PC-3 (cell line): ENCODE data around the gene KLB. TPM values are rescaled to one million over a fixed set of nuclear protein-coding genes. Genes with fewer than 3 reads are reported as not detected.

ENCODE experiments used
- ATAC-seq: fragments of 200-7000 bp; cut with Tn5 transposase; 2 replicates; pipeline ENCODE4 v1.9.1; 2020; ENCODE audit warnings: mild to moderate bottlenecking, moderate library complexity
- BruUV-seq: library from RNA; stranded (reverse); fragments of 400-500 nt; replicated peaks from 2 replicates; lab custom pipeline; 2021; lab: Mats Ljungman, UMichigan
- CTCF ChIA-PET: fragments of 300-600 bp; sonication (Branson Sonifier 250); formaldehyde crosslinking; loops from one replicate; lab custom pipeline; 2022; ENCODE audit warnings: antibody characterized with exemption; lab: Charles Lee
- POLR2A ChIA-PET: fragments of 300-600 bp; sonication (Branson Sonifier 250); formaldehyde crosslinking; loops from one replicate; lab custom pipeline; 2022; ENCODE audit warnings: antibody characterized with exemption; ENCODE audit not compliant: unreplicated experiment; lab: Charles Lee
- DNase-seq: peaks from one replicate; pipeline ENCODE4 v3.0.0-alpha.2; 2015
- H2AFZ ChIP-seq: fragments of 300-600 bp; sonication (generic); 2 replicates; pipeline ENCODE4 v1.6.0; 2016; ENCODE audit warnings: antibody characterized with exemption, low read length
- H3F3A ChIP-seq: fragments of 300-600 bp; sonication (generic); one replicate; pipeline ENCODE4 v1.6.0; 2017; ENCODE audit warnings: antibody characterized with exemption, low read length, control low read depth, mild to moderate bottlenecking; ENCODE audit not compliant: unreplicated experiment
- H3K27ac ChIP-seq: fragments of 300-600 bp; sonication (generic); 2 replicates; pipeline ENCODE4 v1.5.1; 2016; ENCODE audit warnings: mild to moderate bottlenecking, low read length
- H3K27me3 ChIP-seq: fragments of 300-600 bp; sonication (generic); 2 replicates; pipeline ENCODE4 v1.6.1; 2016; ENCODE audit warnings: low read length, mixed read lengths
- H3K36me3 ChIP-seq: fragments of 300-600 bp; sonication (generic); 2 replicates; pipeline ENCODE4 v1.6.1; 2016; ENCODE audit warnings: low read depth, mixed run types, low read length, mixed read lengths
- H3K4me1 ChIP-seq: fragments of 300-600 bp; sonication (generic); 2 replicates; pipeline ENCODE4 v1.5.1; 2016; ENCODE audit warnings: low read length; ENCODE audit not compliant: insufficient read depth
- H3K4me2 ChIP-seq: fragments of 300-600 bp; sonication (generic); 2 replicates; pipeline ENCODE4 v1.6.0; 2016; ENCODE audit warnings: low read length
- H3K4me3 ChIP-seq: fragments of 300-600 bp; sonication (generic); 2 replicates; pipeline ENCODE4 v1.5.1; 2016; ENCODE audit warnings: mild to moderate bottlenecking, low read length, mixed read lengths
- H3K79me2 ChIP-seq: fragments of 300-600 bp; sonication (generic); 2 replicates; pipeline ENCODE4 v1.6.1; 2017; ENCODE audit warnings: low read length, mixed read lengths
- H3K9ac ChIP-seq: fragments of 300-600 bp; sonication (generic); 2 replicates; pipeline ENCODE4 v1.6.0; 2016; ENCODE audit warnings: mild to moderate bottlenecking, low read length
- H3K9me2 ChIP-seq: fragments of 300-600 bp; sonication (generic); replicated peaks from 2 replicates; pipeline ENCODE4 v1.6.1; 2016; ENCODE audit warnings: mixed run types, low read length, mixed read lengths
- H3K9me3 ChIP-seq: fragments of 300-600 bp; sonication (generic); 2 replicates; pipeline ENCODE4 v1.6.1; 2016; ENCODE audit warnings: low read length, mixed read lengths
- H4K20me1 ChIP-seq: fragments of 300-600 bp; sonication (generic); 2 replicates; pipeline ENCODE4 v1.6.1; 2016; ENCODE audit warnings: low read length, mixed read lengths
- EZH2 ChIP-seq: fragments of 300-600 bp; sonication (generic); IDR thresholded peaks from one replicate; pipeline ENCODE4 v1.6.1; 2017; ENCODE audit warnings: antibody characterized with exemption, mild to moderate bottlenecking, low read length; ENCODE audit not compliant: unreplicated experiment
- EZH2phosphoT487 ChIP-seq: fragments of 300-600 bp; sonication (generic); IDR thresholded peaks from 2 replicates; pipeline ENCODE4 v1.6.1; 2018; ENCODE audit warnings: mild to moderate bottlenecking, antibody characterized with exemption, low read length, borderline replicate concordance
- intact Hi-C: fragments of 100-400 bp; cut with micrococcal nuclease; formaldehyde crosslinking; loops from 2 replicates; pipeline ENCODE4 v1.9.0; 2023
- total RNA-seq: library from RNA; depleted of rRNA; stranded (reverse); fragments of >200 nt; gene quantifications from 2 replicates; pipeline ENCODE4 v1.2.3, GENCODE V29; 2014
- TF ChIP-seq, protein P1 (sequence below): fragments of 300-600 bp; sonication (generic); conservative IDR thresholded peaks from 2 replicates; pipeline ENCODE4 v1.5.1; 2017; ENCODE audit warnings: antibody characterized with exemption, low read depth, mild to moderate bottlenecking, low read length

KLB gene
- total RNA-seq, 1 experiment from 2014 or later = not detected

GRCh38 chr4:39495446-39496213 is 88.9 kb downstream of the KLB start:
- Histone ChIP-seq H3K27ac (peak overlapping the region; percentile 88), H3F3A (no peaks in the 10 kb centered on the region), H3K36me3 (peaks cover 13% of the 10 kb centered on the region), H3K9me3 (no peaks in the 10 kb centered on the region), H4K20me1 (no peaks in the 10 kb centered on the region), H3K79me2 (no peaks in the 10 kb centered on the region), H2AFZ (peak overlapping the region; percentile 33; the same call in 1 of the 2 replicates), H3K9ac (peak overlapping the region; percentile 27; the same call in 1 of the 2 replicates), H3K27me3 (no peaks in the 10 kb centered on the region), H3K9me2 (no peaks in the 10 kb centered on the region), H3K4me3 (no peak overlapping the region), H3K4me1 (peaks cover 10% of the 10 kb centered on the region), H3K4me2 (peak overlapping the region; percentile 73)
- CTCF ChIA-PET = no interaction called here
- BruUV-seq = no TSS peak
- DNase-seq = peak; percentile 87
- POLR2A ChIA-PET = interaction anchor here (0.5 to 1.0 kb wide), 2 partner anchors 32 to 474 kb away, joined by 3 to 4 read pairs; no protein-coding TSS in a partner anchor
- peak; percentile 71 for ATAC-seq
- TF ChIP-seq EZH2phosphoT487 (no peak), EZH2 (no peak)
- TF ChIP-seq, protein P1, sequence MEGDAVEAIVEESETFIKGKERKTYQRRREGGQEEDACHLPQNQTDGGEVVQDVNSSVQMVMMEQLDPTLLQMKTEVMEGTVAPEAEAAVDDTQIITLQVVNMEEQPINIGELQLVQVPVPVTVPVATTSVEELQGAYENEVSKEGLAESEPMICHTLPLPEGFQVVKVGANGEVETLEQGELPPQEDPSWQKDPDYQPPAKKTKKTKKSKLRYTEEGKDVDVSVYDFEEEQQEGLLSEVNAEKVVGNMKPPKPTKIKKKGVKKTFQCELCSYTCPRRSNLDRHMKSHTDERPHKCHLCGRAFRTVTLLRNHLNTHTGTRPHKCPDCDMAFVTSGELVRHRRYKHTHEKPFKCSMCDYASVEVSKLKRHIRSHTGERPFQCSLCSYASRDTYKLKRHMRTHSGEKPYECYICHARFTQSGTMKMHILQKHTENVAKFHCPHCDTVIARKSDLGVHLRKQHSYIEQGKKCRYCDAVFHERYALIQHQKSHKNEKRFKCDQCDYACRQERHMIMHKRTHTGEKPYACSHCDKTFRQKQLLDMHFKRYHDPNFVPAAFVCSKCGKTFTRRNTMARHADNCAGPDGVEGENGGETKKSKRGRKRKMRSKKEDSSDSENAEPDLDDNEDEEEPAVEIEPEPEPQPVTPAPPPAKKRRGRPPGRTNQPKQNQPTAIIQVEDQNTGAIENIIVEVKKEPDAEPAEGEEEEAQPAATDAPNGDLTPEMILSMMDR = no peak
- intact Hi-C loops = no loop called here

- no peaks in the 10 kb centered on the region for H4K20me1 ChIP-seq
- ATAC-seq = no peak
- no peaks in the 10 kb centered on the region for H3F3A ChIP-seq
- no peaks in the 10 kb centered on the region for H3K9me3 ChIP-seq
- no peak overlapping the region for H3K27ac ChIP-seq
- H3K4me2 ChIP-seq = no peak overlapping the region
- BruUV-seq = no TSS peak
- H2AFZ ChIP-seq = no peak overlapping the region
- H3K9me2 ChIP-seq = no peaks in the 10 kb centered on the region
- H3K79me2 ChIP-seq = no peaks in the 10 kb centered on the region
- peaks cover 15% of the 10 kb centered on the region for H3K4me1 ChIP-seq
- ChIA-PET POLR2A (no interaction called here), CTCF (no interaction called here)
- H3K9ac ChIP-seq = no peak overlapping the region
- TF ChIP-seq EZH2phosphoT487 (no peak), EZH2 (no peak)
- TF ChIP-seq, protein P1 = no peak
- no peak for DNase-seq
- intact Hi-C loops = no loop called here
- H3K27me3 ChIP-seq = no peaks in the 10 kb centered on the region
- H3K4me3 ChIP-seq = no peak overlapping the region
- peaks cover 18% of the 10 kb centered on the region for H3K36me3 ChIP-seq
Observed at GRCh38 chr4:39497909-39498726, 91.4 kb downstream of the KLB start.
